Gastroesophageal sphincter (tissue), 4 donors: ENCODE results near the gene PI4KB. TPM values are rescaled to one million over a fixed set of nuclear protein-coding genes. Genes with fewer than 3 reads are reported as not detected.

Experiments used
- ATAC-seq: fragments of 150-250 bp; one replicate; pipeline ENCODE4 v1.9.1; 2016; ENCODE audit warnings: mild to moderate bottlenecking, moderate library complexity
- H3K27ac ChIP-seq, 4 donors: fragments of 200-600 bp; sonication (generic) in 3 of 4; 1 replicate in 3 of 4; 2 replicates in 1 of 4; pipeline ENCODE4 v1.5.1; 2016 to 2019
- H3K27me3 ChIP-seq: fragments of 200-600 bp; sonication (generic); one replicate; pipeline ENCODE4 v1.5.1; 2019
- H3K36me3 ChIP-seq, 2 donors: fragments of 200-600 bp; sonication (generic); one replicate each; pipeline ENCODE4 v1.5.1; 2019; ENCODE audit warnings: control low read depth in 1 of 2
- H3K4me1 ChIP-seq, 3 donors: fragments of 200-600 bp; sonication (generic); 1 replicate in 2 of 3; 2 replicates in 1 of 3; pipeline ENCODE4 v1.5.1; 2016 to 2019; ENCODE audit warnings: control low read depth in 2 of 3
- H3K4me3 ChIP-seq, 2 donors: fragments of 200-600 bp; sonication (generic); one replicate each; pipeline ENCODE4 v1.5.1; 2019; ENCODE audit warnings: mild to moderate bottlenecking in 1 of 2, moderate library complexity in 1 of 2
- H3K9me3 ChIP-seq, 3 donors: fragments of 200-600 bp; sonication (generic); one replicate each; pipeline ENCODE4 v1.5.1; 2017 to 2019; ENCODE audit warnings: control low read depth in 2 of 3
- CTCF ChIP-seq, 4 experiments: fragments of 200-600 bp in 2 of 4; fragments of 450-650 bp in 2 of 4; sonication (generic) in 1 of 4; IDR thresholded peaks; one replicate each; pipeline ENCODE4 v1.5.1; 2017 to 2019; ENCODE audit warnings: antibody characterized with exemption in 4 of 4, mild to moderate bottlenecking in 2 of 4, moderate library complexity in 2 of 4
- EP300 ChIP-seq: sonication (generic); formaldehyde crosslinking; IDR thresholded peaks from one replicate; pipeline ENCODE4 v1.6.1; 2017; ENCODE audit warnings: antibody characterized with exemption, mild to moderate bottlenecking
- POLR2A ChIP-seq, 2 donors: fragments of 450-650 bp; IDR thresholded peaks; one replicate each; pipeline ENCODE4 v1.6.1; 2017; ENCODE audit warnings: antibody characterized with exemption in 2 of 2, mild to moderate bottlenecking in 2 of 2, moderate library complexity in 1 of 2
- POLR2AphosphoS5 ChIP-seq: sonication (generic); formaldehyde crosslinking; IDR thresholded peaks from one replicate; pipeline ENCODE4 v1.6.1; 2017; ENCODE audit warnings: antibody characterized with exemption
- WGBS, 2 donors: methylation state at CpG; one replicate each; pipeline ENCODE4 v1.1.5; 2018; ENCODE audit warnings: low coverage in 1 of 2; 5-methylcytosine and 5-hydroxymethylcytosine counted together
- total RNA-seq, 4 donors: library from RNA; depleted of rRNA; stranded (reverse); fragments of >200 nt; gene quantifications; one replicate each; pipeline ENCODE4 v1.1.0, GENCODE V29; 2016

PI4KB gene
- total RNA-seq, 4 donors from 2014 or later: 95.0 to 104 (median 97.9) TPM

- Histone ChIP-seq H3K27ac (no peak overlapping the region), H3K27me3 (no peaks in the 10 kb centered on the region), H3K4me1 (peaks cover 0 to 41% (median 9%) of the 10 kb centered on the region in 3 donors), H3K9me3 (no peaks in the 10 kb centered on the region), H3K36me3 (peaks cover 0 to 71% of the 10 kb centered on the region in 2 donors), H3K4me3 (no peak overlapping the region)
- ATAC-seq: no peak
- WGBS, 2 donors: 60 to 71% methylated on average over 4 to 5 of the region's 10 CpGs
- TF ChIP-seq POLR2A (IDR thresholded peaks at IDR 0.05) (no peak), CTCF (IDR thresholded peaks at IDR 0.05) (no peak), EP300 (no peak), POLR2AphosphoS5 (no peak)
Observed at GRCh38 chr1:151286619-151287340, 40.4 kb downstream of the PI4KB start.

GRCh38 chr1:151284013-151284577 is 43.1 kb downstream of the PI4KB start:
- WGBS, 2 donors: 20 to 52% methylated on average over 1 to 2 of the region's 2 CpGs
- Histone ChIP-seq H3K4me3 (peak overlapping the region in 1 of 2 donors; percentile 93), H3K36me3 (peaks cover 0 to 44% of the 10 kb centered on the region in 2 donors), H3K9me3 (no peaks in the 10 kb centered on the region), H3K27me3 (no peaks in the 10 kb centered on the region), H3K27ac (peak overlapping the region in 3 of 4 donors; percentile 96 to 97 (median 97)), H3K4me1 (peaks cover 0 to 37% (median 9%) of the 10 kb centered on the region in 3 donors)
- ATAC-seq: no peak
- TF ChIP-seq POLR2AphosphoS5 (no peak), CTCF (IDR thresholded peaks at IDR 0.05) (no peak), POLR2A (IDR thresholded peaks at IDR 0.05) (no peak), EP300 (no peak)

GRCh38 chr1:151282883-151283725 is 44.1 kb downstream of the PI4KB start:
- H3K36me3 ChIP-seq: peaks cover 0 to 34% of the 10 kb centered on the region in 2 donors
- H3K9me3 ChIP-seq: no peaks in the 10 kb centered on the region
- no peak for ATAC-seq
- WGBS, 2 donors: no CpG with 5 or more reads among the region's 44 CpGs
- no peaks in the 10 kb centered on the region for H3K27me3 ChIP-seq
- TF ChIP-seq POLR2A (IDR thresholded peaks at IDR 0.05) (no peak), CTCF (IDR thresholded peaks at IDR 0.05) (no peak), EP300 (no peak), POLR2AphosphoS5 (no peak)
- H3K4me3 ChIP-seq: peak overlapping the region; percentile 63 to 93
- peak overlapping the region; percentile 48 to 97 (median 96) for H3K27ac ChIP-seq
- peaks cover 0 to 29% (median 9%) of the 10 kb centered on the region in 3 donors for H3K4me1 ChIP-seq

GRCh38 chr1:151281969-151282882 is 45.0 kb downstream of the PI4KB start, which contains the start of gene ZNF687:
TSS of gene ZNF687 (plus strand) at chr1:151282299. CDS start at chr1:151286292, 3,993 bp downstream.
- peak; percentile 92 for ATAC-seq
- H3K27me3 ChIP-seq: no peaks in the 10 kb centered on the region
- H3K9me3 ChIP-seq: no peaks in the 10 kb centered on the region
- peaks cover 0 to 29% (median 9%) of the 10 kb centered on the region in 3 donors for H3K4me1 ChIP-seq
- H3K27ac ChIP-seq: peak within 1 kb of the TSS; percentile 95 to 97 (median 96)
- 0 to 2% methylated on average over 3 to 27 of the region's 74 CpGs for WGBS, 2 donors
- H3K36me3 ChIP-seq: peaks cover 0 to 25% of the 10 kb centered on the region in 2 donors
- H3K4me3 ChIP-seq: peak within 1 kb of the TSS; percentile 68 to 93
- no peak for TF ChIP-seq CTCF (IDR thresholded peaks at IDR 0.05)
- peak; percentile 65 to 79 for TF ChIP-seq POLR2A (IDR thresholded peaks at IDR 0.05)
- peak; percentile 58 for TF ChIP-seq POLR2AphosphoS5
- TF ChIP-seq EP300: no peak
